GM23338 (cell line): Measurements from ENCODE around the gene AGR3.

Experiments used
- EZH2 ChIP-seq: fragments of 200-600 bp; sonication (generic); IDR thresholded peaks from one replicate; pipeline ENCODE4 v1.8.0; 2017; ENCODE audit warnings: antibody characterized with exemption, mild to moderate bottlenecking, low read depth; ENCODE audit not compliant: unreplicated experiment
- JUNB ChIP-seq: IDR thresholded peaks from one replicate; pipeline ENCODE4 v1.6.1; 2016; ENCODE audit warnings: antibody characterized with exemption; ENCODE audit not compliant: unreplicated experiment
- POLR2AphosphoS5 ChIP-seq: IDR thresholded peaks from 2 replicates; pipeline ENCODE4 v1.6.1; 2016; ENCODE audit warnings: antibody characterized with exemption, low read depth
- TF ChIP-seq, protein P1 (sequence below), 2 experiments: fragments of 200-600 bp in 1 of 2; sonication (generic) in 1 of 2; conservative IDR thresholded peaks; 2 replicates each; pipeline versions ENCODE4 v1.5.1 to v1.6.1; 2016 to 2017; ENCODE audit warnings: antibody characterized with exemption in 2 of 2, low read depth in 2 of 2, mild to moderate bottlenecking in 2 of 2, moderate library complexity in 1 of 2
- TF ChIP-seq, protein P2 (sequence below): IDR thresholded peaks from one replicate; pipeline ENCODE4 v1.6.1; 2018; ENCODE audit warnings: antibody characterized with exemption; ENCODE audit not compliant: unreplicated experiment

DNA sequence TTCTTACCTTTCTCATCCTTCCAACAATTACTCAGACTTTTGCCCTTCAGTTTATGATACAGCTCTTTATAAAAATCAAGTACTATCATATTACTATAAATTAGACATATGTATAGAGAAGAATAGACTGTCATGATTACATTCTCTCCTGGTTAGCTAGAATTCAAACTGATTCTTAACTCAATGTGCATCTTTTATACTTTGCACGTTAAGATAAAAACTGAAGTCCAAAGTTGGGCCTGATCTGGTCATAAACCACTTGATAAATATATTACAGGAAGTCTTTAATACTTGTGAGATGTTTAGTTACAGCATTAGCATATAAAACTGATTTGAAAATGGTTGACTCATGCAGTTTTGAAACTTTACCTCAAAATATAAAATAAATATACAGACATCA is 2.6 kb downstream of the AGR3 start:
- TF ChIP-seq, protein P1, sequence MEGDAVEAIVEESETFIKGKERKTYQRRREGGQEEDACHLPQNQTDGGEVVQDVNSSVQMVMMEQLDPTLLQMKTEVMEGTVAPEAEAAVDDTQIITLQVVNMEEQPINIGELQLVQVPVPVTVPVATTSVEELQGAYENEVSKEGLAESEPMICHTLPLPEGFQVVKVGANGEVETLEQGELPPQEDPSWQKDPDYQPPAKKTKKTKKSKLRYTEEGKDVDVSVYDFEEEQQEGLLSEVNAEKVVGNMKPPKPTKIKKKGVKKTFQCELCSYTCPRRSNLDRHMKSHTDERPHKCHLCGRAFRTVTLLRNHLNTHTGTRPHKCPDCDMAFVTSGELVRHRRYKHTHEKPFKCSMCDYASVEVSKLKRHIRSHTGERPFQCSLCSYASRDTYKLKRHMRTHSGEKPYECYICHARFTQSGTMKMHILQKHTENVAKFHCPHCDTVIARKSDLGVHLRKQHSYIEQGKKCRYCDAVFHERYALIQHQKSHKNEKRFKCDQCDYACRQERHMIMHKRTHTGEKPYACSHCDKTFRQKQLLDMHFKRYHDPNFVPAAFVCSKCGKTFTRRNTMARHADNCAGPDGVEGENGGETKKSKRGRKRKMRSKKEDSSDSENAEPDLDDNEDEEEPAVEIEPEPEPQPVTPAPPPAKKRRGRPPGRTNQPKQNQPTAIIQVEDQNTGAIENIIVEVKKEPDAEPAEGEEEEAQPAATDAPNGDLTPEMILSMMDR (conservative IDR thresholded peaks at IDR 0.05; ENCODE audit: low read depth in 2 of 2): no peak
- TF ChIP-seq EZH2 (no peak), POLR2AphosphoS5 (no peak), JUNB (no peak)
- TF ChIP-seq, protein P2, sequence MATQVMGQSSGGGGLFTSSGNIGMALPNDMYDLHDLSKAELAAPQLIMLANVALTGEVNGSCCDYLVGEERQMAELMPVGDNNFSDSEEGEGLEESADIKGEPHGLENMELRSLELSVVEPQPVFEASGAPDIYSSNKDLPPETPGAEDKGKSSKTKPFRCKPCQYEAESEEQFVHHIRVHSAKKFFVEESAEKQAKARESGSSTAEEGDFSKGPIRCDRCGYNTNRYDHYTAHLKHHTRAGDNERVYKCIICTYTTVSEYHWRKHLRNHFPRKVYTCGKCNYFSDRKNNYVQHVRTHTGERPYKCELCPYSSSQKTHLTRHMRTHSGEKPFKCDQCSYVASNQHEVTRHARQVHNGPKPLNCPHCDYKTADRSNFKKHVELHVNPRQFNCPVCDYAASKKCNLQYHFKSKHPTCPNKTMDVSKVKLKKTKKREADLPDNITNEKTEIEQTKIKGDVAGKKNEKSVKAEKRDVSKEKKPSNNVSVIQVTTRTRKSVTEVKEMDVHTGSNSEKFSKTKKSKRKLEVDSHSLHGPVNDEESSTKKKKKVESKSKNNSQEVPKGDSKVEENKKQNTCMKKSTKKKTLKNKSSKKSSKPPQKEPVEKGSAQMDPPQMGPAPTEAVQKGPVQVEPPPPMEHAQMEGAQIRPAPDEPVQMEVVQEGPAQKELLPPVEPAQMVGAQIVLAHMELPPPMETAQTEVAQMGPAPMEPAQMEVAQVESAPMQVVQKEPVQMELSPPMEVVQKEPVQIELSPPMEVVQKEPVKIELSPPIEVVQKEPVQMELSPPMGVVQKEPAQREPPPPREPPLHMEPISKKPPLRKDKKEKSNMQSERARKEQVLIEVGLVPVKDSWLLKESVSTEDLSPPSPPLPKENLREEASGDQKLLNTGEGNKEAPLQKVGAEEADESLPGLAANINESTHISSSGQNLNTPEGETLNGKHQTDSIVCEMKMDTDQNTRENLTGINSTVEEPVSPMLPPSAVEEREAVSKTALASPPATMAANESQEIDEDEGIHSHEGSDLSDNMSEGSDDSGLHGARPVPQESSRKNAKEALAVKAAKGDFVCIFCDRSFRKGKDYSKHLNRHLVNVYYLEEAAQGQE: no peak
